ENCODE data around the gene DNAAF1.

DNA sequence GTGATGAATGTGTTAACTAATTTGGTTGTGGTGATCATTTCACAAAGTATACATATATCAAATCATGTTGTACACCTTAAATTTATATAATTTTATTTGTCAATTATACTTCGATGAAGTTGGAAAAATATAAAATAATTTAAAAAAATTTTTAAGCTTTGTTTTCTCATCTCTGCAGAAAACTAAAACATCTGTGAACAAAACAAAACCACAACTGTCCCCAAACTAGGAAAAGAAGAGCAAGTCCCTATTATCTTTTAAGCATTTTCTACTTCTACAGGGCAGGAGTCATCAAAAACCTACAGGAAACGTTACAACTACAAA lies 6.6 kb upstream of the DNAAF1 start:
- TF ChIP-seq CTCF (IDR thresholded peaks at IDR 0.05): no peak
- no peak for TF ChIP-seq POLR2A (IDR thresholded peaks at IDR 0.05)

Data from heart left ventricle (tissue), 13 donors.